K562 (cell line): Measurements from ENCODE around the gene GCN1. TPM values are rescaled to one million over a fixed set of nuclear protein-coding genes. Genes with fewer than 3 reads are reported as not detected.

Experiments
- ADNP ChIP-seq: fragments of 200-800 bp; sonication (Bioruptor generic); IDR thresholded peaks from 2 replicates; pipeline ENCODE4 v1.6.1; 2016; ENCODE audit warnings: missing genetic modification characterization, missing compliant biosample characterization
- CHAMP1 ChIP-seq: fragments of 450-650 bp; IDR thresholded peaks from 2 replicates; pipeline ENCODE4 v1.6.1; 2016; ENCODE audit warnings: mild to moderate bottlenecking
- E2F1 ChIP-seq: sonication (generic); formaldehyde crosslinking; IDR thresholded peaks from 2 replicates; pipeline ENCODE4 v1.8.1; 2023; ENCODE audit warnings: mild to moderate bottlenecking, missing genetic modification reagents, moderate library complexity
- PYGO2 ChIP-seq: fragments of 450-650 bp; IDR thresholded peaks from 2 replicates; pipeline ENCODE4 v1.6.1; 2016; ENCODE audit warnings: mild to moderate bottlenecking, missing genetic modification characterization, moderate library complexity, missing compliant biosample characterization
- SAFB ChIP-seq: fragments of 200-400 bp; formaldehyde crosslinking; IDR thresholded peaks from 2 replicates; pipeline ENCODE4 v1.6.1; 2017; ENCODE audit warnings: low read depth, low read length, borderline replicate concordance
- STAT6 ChIP-seq: sonication (generic); formaldehyde crosslinking; IDR thresholded peaks from 2 replicates; pipeline ENCODE4 v1.8.1; 2023; ENCODE audit warnings: mild to moderate bottlenecking, missing genetic modification reagents
- TAF15 ChIP-seq: fragments of 200-400 bp; formaldehyde crosslinking; IDR thresholded peaks from 2 replicates; pipeline ENCODE4 v1.6.1; 2017; ENCODE audit warnings: mild to moderate bottlenecking, low read depth, low read length, moderate library complexity
- ZBTB40 ChIP-seq, 2 experiments: fragments of 450-650 bp in 1 of 2; sonication (generic) in 1 of 2; formaldehyde crosslinking in 1 of 2; IDR thresholded peaks; 2 replicates each; pipeline versions ENCODE4 v1.7.1 to v1.9.0; 2016 to 2022; ENCODE audit warnings: inconsistent platforms in 1 of 2, mild to moderate bottlenecking in 1 of 2, missing genetic modification reagents in 1 of 2
- ZNF232 ChIP-seq: sonication (generic); formaldehyde crosslinking; IDR thresholded peaks from 2 replicates; pipeline ENCODE4 v1.8.0; 2022; ENCODE audit warnings: mild to moderate bottlenecking, missing genetic modification reagents
- ZNF316 ChIP-seq: fragments of 450-650 bp; IDR thresholded peaks from 2 replicates; pipeline ENCODE4 v1.6.1; 2016
- polyA plus RNA-seq, 8 experiments: library from polyadenylated mRNA; depleted of rRNA in 4 of 8; stranded (reverse) in 5 of 8; unstranded in 3 of 8; fragments of >200 nt; fragmentation: Nextera tagmentation in 2 of 8; fragmentation: Illumina TruSeq in 1 of 8; extraction: Ambion mirVana in 2 of 8; extraction: Trizol in 1 of 8; gene quantifications; 2 replicates each; pipeline versions ENCODE4 v1.2.1 to v1.2.3, GENCODE V29; 2011 to 2014; ENCODE audit warnings: inconsistent platforms in 1 of 8, missing spikeins in 1 of 8
- total RNA-seq, 7 experiments: library from RNA; depleted of rRNA in 6 of 7; stranded (reverse); fragments of >200 nt in 6 of 7; fragmentation: Illumina TruSeq in 2 of 7; extraction: Trizol in 2 of 7; gene quantifications; 2 replicates each; pipeline versions ENCODE4 v1.2.1 to v1.2.3, GENCODE V29; 2011 to 2021; ENCODE audit warnings: low replicate concordance in 1 of 7

The GCN1 gene
- total and polyA plus RNA-seq, 9 of the 15 experiments (the other 6 are each of a cell fraction or from before 2014, with no cell fraction given) = 11.9 to 190 (median 51.7) TPM

GRCh38 chr12:120086801-120087621, 107.5 kb downstream of the GCN1 start (continued):
- no peak for TF ChIP-seq STAT6 (CRISPR knock-in tag)
- TF ChIP-seq ZNF232 (CRISPR knock-in tag) = no peak
- TF ChIP-seq ZNF316 = peak; percentile 97
- no peak for TF ChIP-seq ADNP (tag)
- TF ChIP-seq SAFB = no peak
- 0 out of 2 replicates have a peak, but pooled peaks have one; percentile 41 for TF ChIP-seq E2F1 (CRISPR knock-in tag)
- no peak for TF ChIP-seq PYGO2 (tag)
- peak; percentile 41; the same call in 1 of the 2 replicates for TF ChIP-seq ZBTB40 (IDR thresholded peaks at IDR 0.05)
- no peak for TF ChIP-seq ZBTB40 (CRISPR knock-in tag; IDR thresholded peaks at IDR 0.05)
- TF ChIP-seq TAF15 = no peak
- no peak for TF ChIP-seq CHAMP1
